ENCODE results near the gene ARMC10. TPM values are rescaled to one million over a fixed set of nuclear protein-coding genes. Genes with fewer than 3 reads are reported as not detected.

The ARMC10 gene
- total RNA-seq, 4 donors from 2014 or later, result 28.7 to 44.0 (median 33.9) TPM

- DNase-seq (ENCODE audit: low spot score) (no peak), ATAC-seq (ENCODE audit: low FRiP score) (no peak)
- TF ChIP-seq, protein P1, sequence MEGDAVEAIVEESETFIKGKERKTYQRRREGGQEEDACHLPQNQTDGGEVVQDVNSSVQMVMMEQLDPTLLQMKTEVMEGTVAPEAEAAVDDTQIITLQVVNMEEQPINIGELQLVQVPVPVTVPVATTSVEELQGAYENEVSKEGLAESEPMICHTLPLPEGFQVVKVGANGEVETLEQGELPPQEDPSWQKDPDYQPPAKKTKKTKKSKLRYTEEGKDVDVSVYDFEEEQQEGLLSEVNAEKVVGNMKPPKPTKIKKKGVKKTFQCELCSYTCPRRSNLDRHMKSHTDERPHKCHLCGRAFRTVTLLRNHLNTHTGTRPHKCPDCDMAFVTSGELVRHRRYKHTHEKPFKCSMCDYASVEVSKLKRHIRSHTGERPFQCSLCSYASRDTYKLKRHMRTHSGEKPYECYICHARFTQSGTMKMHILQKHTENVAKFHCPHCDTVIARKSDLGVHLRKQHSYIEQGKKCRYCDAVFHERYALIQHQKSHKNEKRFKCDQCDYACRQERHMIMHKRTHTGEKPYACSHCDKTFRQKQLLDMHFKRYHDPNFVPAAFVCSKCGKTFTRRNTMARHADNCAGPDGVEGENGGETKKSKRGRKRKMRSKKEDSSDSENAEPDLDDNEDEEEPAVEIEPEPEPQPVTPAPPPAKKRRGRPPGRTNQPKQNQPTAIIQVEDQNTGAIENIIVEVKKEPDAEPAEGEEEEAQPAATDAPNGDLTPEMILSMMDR (IDR thresholded peaks at IDR 0.05), result no peak
Observed at GRCh38 chr7:103148131-103148993, 73.4 kb downstream of the ARMC10 start.

Other genes starting within 250 kb of the ARMC10 start
- gene LRRC17, start 162.1 kb upstream of the ARMC10 start, total RNA-seq, result 1 to 10 TPM in 2 of 4 donors, under 1 TPM in 1, not detected in 1; 0.69 to 3.2 (median 2.6) TPM
- 1 to 10 TPM; 2.1 to 4.9 (median 3.4) TPM for gene FBXL13, start 344 bp upstream of the ARMC10 start, total RNA-seq
- gene NAPEPLD, start 74.0 kb downstream of the ARMC10 start, total RNA-seq, result 10 to 100 TPM in 2 of 4 donors, 1 to 10 TPM in 2; 5.9 to 13.1 (median 8.6) TPM
- gene PMPCB, start 222.3 kb downstream of the ARMC10 start, total RNA-seq, result 10 to 100 TPM; 43.5 to 48.1 (median 46.9) TPM